IPS DF 6.9 (cell line): ENCODE results near the gene ITPKB.
"Not testable (repeated sequence)": the region's sequence is repeated elsewhere in the genome, so short reads cannot be mapped to it uniquely, and the experiment has no call there.

Source experiments
- DNase-seq: peaks from one replicate; pipeline ENCODE4 v3.0.0-alpha.2; 2013; ENCODE audit warnings: low read depth, low spot score
- H3K27ac ChIP-seq: one replicate; pipeline ENCODE4 v1.5.1; 2013; ENCODE audit warnings: low read length, control low read depth
- H3K27me3 ChIP-seq: 2 replicates; pipeline ENCODE4 v1.6.1; 2013; ENCODE audit warnings: mild to moderate bottlenecking, low read length; ENCODE audit not compliant: control insufficient read depth, insufficient read depth
- H3K36me3 ChIP-seq: 2 replicates; pipeline ENCODE4 v1.6.1; 2013; ENCODE audit warnings: low read length; ENCODE audit not compliant: control insufficient read depth, insufficient read depth
- H3K4me1 ChIP-seq: 2 replicates; pipeline ENCODE4 v1.6.1; 2013; ENCODE audit warnings: low read length; ENCODE audit not compliant: control insufficient read depth, insufficient read depth
- H3K4me3 ChIP-seq: 2 replicates; pipeline ENCODE4 v1.5.1; 2013; ENCODE audit warnings: mild to moderate bottlenecking, low read length
- H3K9me3 ChIP-seq: 2 replicates; pipeline ENCODE4 v1.6.1; 2013; ENCODE audit warnings: low read length, inconsistent platforms; ENCODE audit not compliant: control insufficient read depth, insufficient read depth
- WGBS: extraction: QIAGEN DNeasy Blood & Tissue Kit; methylation state at CpG from one replicate; pipeline ENCODE4 v1.1.7; 2013; ENCODE audit warnings: mixed read lengths, missing lambda C conversion rate; ENCODE audit not compliant: insufficient read length, insufficient coverage; 5-methylcytosine and 5-hydroxymethylcytosine counted together

The ITPKB gene

DNA sequence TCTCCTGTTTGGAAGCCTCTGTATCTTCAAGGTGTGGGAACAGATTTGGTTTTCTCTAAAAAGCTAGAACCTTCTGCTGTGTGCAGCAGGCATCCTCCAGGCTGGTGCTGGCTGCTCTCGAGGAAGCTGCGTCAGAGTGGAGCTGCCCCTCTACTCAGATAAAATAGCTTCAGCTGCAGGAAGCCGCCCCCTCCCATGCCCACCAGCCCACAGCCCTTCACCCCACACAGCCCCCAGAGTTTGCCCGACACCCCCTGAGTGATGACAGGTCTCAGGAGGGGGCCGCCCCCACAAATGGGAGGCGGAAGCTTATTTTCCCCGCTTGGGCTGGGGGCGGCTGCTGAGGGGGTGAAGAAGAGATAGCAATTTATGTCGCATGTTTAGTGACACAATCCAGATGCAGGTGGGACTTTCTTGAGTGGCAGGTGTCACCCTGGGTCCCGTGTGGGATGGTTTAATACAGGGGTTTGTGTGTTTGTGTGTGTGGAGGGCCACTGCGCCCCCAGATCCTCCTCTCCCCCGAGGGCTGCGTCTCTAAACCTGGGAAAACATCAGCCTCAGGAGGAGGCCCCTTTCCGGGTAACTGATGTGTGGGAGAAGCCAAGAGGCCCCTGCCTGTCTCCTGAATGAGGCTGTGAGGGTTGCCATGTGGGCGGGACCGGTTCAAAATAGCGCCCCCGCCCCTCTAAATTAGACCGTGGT is 135.1 kb downstream of the ITPKB start:
- Histone ChIP-seq H3K4me3 (no peak overlapping the region), H3K27ac (no peak overlapping the region), H3K4me1 (peaks cover 4% of the 10 kb centered on the region), H3K36me3 (no peaks in the 10 kb centered on the region), H3K9me3 (no peaks in the 10 kb centered on the region), H3K27me3 (no peaks in the 10 kb centered on the region)
- WGBS: no CpG with 5 or more reads among the region's 19 CpGs
- DNase-seq: no peak

DNA sequence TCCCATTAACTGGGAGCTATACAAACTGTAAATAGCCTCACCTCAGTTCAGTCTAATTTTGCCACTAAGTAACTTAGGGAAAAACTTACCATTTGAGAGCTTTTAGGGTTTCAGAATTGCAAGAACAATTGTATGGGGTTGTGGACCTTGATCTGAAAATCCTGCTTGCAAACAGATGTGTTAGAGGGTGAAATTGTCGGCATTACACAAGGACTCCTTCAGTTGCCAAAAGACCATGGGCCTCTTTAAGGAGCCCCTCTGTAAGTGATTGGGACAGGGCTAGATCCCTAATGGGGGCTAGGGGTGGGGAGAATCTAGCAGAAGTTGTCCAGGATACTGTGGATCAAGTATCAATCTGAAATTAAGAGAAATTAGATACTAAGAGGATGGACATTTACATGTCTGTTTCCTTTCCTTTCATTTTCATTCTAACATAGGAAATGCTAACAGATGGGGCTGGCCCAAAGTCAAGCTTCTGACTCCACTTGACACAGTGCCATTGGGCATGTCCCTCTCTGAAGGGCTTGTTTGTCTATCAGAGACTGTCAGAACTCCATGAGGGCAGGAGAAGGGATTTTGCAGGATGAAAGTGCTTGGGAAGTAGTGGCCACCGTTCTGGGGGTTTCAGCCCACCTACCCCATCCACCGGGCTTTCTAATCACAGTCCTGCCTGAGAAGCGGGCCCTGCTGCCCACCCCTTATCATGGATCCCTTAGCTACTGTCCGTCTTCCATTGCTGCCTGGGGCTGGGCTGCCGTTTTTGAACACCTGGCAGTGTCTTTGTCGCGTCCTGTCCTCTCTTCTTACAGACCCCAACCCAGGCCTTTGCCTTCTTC is 135.8 kb downstream of the ITPKB start:
- Histone ChIP-seq H3K36me3 (no peaks in the 10 kb centered on the region), H3K27ac (no peak overlapping the region), H3K4me1 (peaks cover 4% of the 10 kb centered on the region), H3K4me3 (no peak overlapping the region), H3K27me3 (no peaks in the 10 kb centered on the region), H3K9me3 (no peaks in the 10 kb centered on the region)
- WGBS: no CpG with 5 or more reads among the region's 8 CpGs
- DNase-seq: no peak

DNA sequence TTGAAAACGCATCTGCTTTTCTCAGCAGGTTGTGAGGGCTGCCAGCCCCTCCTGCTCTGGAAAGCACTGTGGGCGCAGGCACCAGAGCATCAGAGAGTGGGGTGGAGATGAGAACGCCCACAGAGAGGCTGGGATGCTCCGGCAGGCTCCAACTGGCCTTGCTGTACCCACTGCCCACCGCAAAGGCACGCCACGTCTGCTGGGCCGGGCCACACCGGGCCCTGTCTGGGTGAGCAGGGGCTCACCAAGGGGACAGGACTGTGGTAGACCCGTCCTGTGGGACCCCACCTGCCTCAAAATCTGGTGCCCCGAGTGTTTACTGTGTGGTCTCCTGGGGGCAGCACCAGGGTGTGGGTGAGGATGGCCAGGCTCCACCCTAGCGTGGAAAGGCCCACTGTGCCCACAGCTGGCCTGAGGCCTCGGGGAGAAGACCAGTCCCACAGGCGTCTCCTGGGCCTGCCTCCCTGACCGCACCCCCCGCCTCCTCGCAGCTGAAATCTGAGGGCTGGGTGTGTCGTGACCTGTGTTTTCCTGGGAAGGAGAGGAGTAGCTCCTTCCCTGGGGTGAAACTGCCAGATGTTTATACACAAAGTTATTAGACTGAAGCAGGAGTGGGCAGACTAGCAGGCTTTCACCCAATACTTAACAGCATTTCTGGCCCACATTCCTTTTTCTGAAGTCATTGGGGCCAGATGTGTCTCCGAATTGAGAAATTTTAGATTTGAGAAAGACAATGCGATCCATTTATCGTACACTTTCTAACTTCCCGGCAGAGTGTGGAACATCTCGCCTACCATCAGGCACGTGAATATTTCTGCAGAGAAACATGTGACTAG is 136.7 kb downstream of the ITPKB start:
- H3K9me3 ChIP-seq: no peaks in the 10 kb centered on the region
- H3K27ac ChIP-seq: no peak overlapping the region
- no peaks in the 10 kb centered on the region for H3K27me3 ChIP-seq
- H3K4me1 ChIP-seq: peaks cover 4% of the 10 kb centered on the region
- H3K36me3 ChIP-seq: no peaks in the 10 kb centered on the region
- no peak for DNase-seq
- H3K4me3 ChIP-seq: no peak overlapping the region
- no CpG with 5 or more reads among the region's 24 CpGs for WGBS

- Histone ChIP-seq H3K9me3 (no peaks in the 10 kb centered on the region), H3K27ac (no peak overlapping the region), H3K36me3 (no peaks in the 10 kb centered on the region), H3K27me3 (no peaks in the 10 kb centered on the region), H3K4me1 (peaks cover 4% of the 10 kb centered on the region), H3K4me3 (no peak overlapping the region)
- DNase-seq: no peak
- no CpG with 5 or more reads among the region's 9 CpGs for WGBS
Observed at GRCh38 chr1:226601456-226601855, 137.6 kb downstream of the ITPKB start.

- no CpG with 5 or more reads among the region's 4 CpGs for WGBS
- Histone ChIP-seq H3K4me3 (no peak overlapping the region), H3K4me1 (peaks cover 4% of the 10 kb centered on the region), H3K27ac (no peak overlapping the region), H3K36me3 (no peaks in the 10 kb centered on the region), H3K9me3 (no peaks in the 10 kb centered on the region), H3K27me3 (no peaks in the 10 kb centered on the region)
- DNase-seq: no peak
Observed at GRCh38 chr1:226600254-226600653, 138.8 kb downstream of the ITPKB start.

DNA sequence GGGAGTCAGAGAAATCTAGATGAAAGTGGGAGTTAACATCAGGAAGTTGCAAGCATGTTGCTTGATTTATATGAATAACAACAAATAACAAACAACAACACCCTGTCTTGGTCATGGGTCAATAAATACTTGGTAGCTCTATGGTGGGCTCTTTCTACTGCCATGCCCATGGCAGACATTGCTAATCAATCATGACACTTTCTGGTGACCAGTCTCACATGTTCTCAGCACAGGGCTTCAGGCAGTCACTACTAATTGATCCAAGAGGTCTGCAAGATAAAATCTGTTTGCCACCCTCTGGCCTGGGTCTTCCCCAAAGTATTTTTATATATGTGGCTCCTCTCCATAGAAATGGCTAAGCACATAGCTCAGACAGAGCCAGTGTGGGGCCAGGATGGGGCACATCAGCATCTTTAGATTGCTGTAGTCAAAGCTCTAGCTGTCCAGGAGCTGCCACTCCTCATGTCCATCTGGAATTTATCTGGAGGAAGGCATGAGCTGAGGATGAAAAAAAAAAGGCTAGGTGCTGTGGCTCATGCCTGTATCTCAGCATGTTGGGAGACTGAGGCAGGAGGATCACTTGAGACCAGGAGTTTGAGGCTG is 139.3 kb downstream of the ITPKB start:
- Histone ChIP-seq H3K4me1 (peaks cover under 1% of the 10 kb centered on the region; the same call in 1 of the 2 replicates), H3K4me3 (no peak overlapping the region), H3K27ac (no peak overlapping the region), H3K36me3 (no peaks in the 10 kb centered on the region), H3K27me3 (no peaks in the 10 kb centered on the region), H3K9me3 (no peaks in the 10 kb centered on the region)
- DNase-seq: no peak

GRCh38 chr1:226598955-226599354 is 140.1 kb downstream of the ITPKB start:
- DNase-seq, H3K4me1 ChIP-seq, H3K27ac ChIP-seq, H3K9me3 ChIP-seq, H3K27me3 ChIP-seq, H3K36me3 ChIP-seq, H3K4me3 ChIP-seq: not testable (repeated sequence)
- no CpG with 5 or more reads among the region's 3 CpGs for WGBS

DNA sequence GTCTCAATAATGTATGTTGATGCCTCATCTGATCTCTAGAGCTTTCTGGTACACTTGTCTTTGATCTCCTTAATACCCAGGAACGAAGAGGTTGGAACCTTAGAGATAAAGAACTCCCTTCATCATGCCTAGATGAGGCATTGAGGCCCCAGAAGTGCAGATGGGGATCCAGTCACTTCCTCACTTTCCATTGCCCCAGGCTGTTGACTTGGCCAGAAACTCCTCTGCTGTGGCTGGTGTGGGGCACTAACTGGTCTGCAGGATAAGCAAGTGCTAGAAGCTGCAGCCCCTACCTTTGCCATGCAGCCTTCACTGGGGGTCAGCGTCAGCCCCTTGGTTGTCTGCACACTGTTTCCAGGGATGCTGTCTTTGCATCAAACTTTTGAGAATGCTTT is 140.6 kb downstream of the ITPKB start:
- H3K4me3 ChIP-seq: no peak overlapping the region
- no peaks in the 10 kb centered on the region for H3K9me3 ChIP-seq
- no peak for DNase-seq
- WGBS: no CpG with 5 or more reads among the region's 2 CpGs
- no peaks in the 10 kb centered on the region for H3K4me1 ChIP-seq
- no peak overlapping the region for H3K27ac ChIP-seq
- no peaks in the 10 kb centered on the region for H3K27me3 ChIP-seq
- H3K36me3 ChIP-seq: no peaks in the 10 kb centered on the region

DNA sequence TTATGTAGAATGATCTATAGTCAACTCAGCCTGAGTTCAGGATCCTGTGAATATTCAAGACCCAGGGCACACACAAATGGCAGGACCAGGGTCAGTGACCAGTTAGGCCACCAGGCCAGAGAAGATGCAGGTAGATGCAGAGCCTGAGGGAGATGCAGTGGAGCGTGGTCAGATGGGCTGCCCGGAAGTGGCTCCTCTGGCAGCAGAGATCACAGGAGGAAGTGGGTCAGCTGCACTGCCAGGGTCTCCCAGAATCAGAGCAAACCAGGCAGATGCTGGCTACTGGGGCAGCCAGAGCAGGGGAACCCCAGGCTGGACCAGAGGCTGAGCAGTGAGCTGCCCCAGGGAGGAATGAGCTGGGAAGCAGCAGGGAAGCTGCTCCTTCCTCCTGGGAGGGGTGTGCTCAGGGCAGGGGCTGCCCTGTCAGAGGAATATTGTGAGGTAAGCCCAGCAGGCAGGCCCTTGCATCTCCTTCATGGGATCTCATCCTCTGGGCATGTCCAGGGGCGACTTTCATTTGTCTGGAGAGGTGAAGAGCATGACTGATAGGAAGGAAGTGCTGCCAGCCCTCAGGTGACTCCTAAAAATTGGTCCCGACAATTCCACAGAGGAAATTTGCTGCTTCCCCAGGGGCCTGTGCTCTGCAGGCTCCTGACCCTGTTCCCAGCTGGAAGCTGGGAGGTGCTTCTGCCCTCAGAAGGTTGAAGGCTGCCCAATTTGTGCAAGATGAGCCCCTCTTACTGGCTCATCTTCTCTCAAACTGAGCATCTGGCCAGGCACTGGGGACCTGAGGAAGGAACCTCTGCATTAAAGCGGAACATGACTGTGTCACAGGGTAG is 141.2 kb downstream of the ITPKB start:
- Histone ChIP-seq H3K27me3 (no peaks in the 10 kb centered on the region), H3K4me3 (no peak overlapping the region), H3K27ac (no peak overlapping the region), H3K36me3 (no peaks in the 10 kb centered on the region), H3K4me1 (no peaks in the 10 kb centered on the region), H3K9me3 (no peaks in the 10 kb centered on the region)
- WGBS: no CpG with 5 or more reads among the region's 5 CpGs
- DNase-seq: no peak
